ENCODE data around the gene ZDHHC14. TPM values are rescaled to one million over a fixed set of nuclear protein-coding genes. Genes with fewer than 3 reads are reported as not detected.

ZDHHC14 gene
- total and polyA plus RNA-seq, 4 donors = 12.3 to 46.8 (median 28.1) TPM

GRCh38 chr6:157724960-157725741, 344.2 kb downstream of the ZDHHC14 start:
- Histone ChIP-seq H3K9me3 (ENCODE audit: control insufficient read depth, insufficient read depth, low read length) (no peaks in the 10 kb centered on the region), H3K27me3 (ENCODE audit: control insufficient read depth, insufficient read depth, low read length) (no peaks in the 10 kb centered on the region), H3K4me1 (ENCODE audit: control insufficient read depth, insufficient read depth, low read length) (no peaks in the 10 kb centered on the region), H3K36me3 (ENCODE audit: control insufficient read depth, insufficient read depth, low read length) (no peaks in the 10 kb centered on the region), H3K27ac (ENCODE audit: low read depth, low read length) (no peak overlapping the region), H3K4me3 (ENCODE audit: low read depth, low read length) (no peak overlapping the region)
- DNase-seq (ENCODE audit: low read depth in 4 of 6, low spot score in 6 of 6) = no peak
- WGBS (ENCODE audit: insufficient coverage) = 100% methylated on average over 6 of the region's 10 CpGs

GRCh38 chr6:157725836-157726235, 344.8 kb downstream of the ZDHHC14 start:
- Histone ChIP-seq H3K4me3 (ENCODE audit: low read depth, low read length) (no peak overlapping the region), H3K9me3 (ENCODE audit: control insufficient read depth, insufficient read depth, low read length) (no peaks in the 10 kb centered on the region), H3K27me3 (ENCODE audit: control insufficient read depth, insufficient read depth, low read length) (no peaks in the 10 kb centered on the region), H3K4me1 (ENCODE audit: control insufficient read depth, insufficient read depth, low read length) (no peaks in the 10 kb centered on the region), H3K36me3 (ENCODE audit: control insufficient read depth, insufficient read depth, low read length) (no peaks in the 10 kb centered on the region), H3K27ac (ENCODE audit: low read depth, low read length) (no peak overlapping the region)
- DNase-seq (ENCODE audit: low read depth in 4 of 6, low spot score in 6 of 6) = no peak
- 96% methylated on average over 5 of the region's 7 CpGs for WGBS (ENCODE audit: insufficient coverage)

- no peaks in the 10 kb centered on the region for H3K36me3 ChIP-seq (ENCODE audit: control insufficient read depth, insufficient read depth, low read length)
- no peak overlapping the region for H3K4me3 ChIP-seq (ENCODE audit: low read depth, low read length)
- DNase-seq (ENCODE audit: low read depth in 4 of 6, low spot score in 6 of 6) = no peak
- no peaks in the 10 kb centered on the region for H3K9me3 ChIP-seq (ENCODE audit: control insufficient read depth, insufficient read depth, low read length)
- no peaks in the 10 kb centered on the region for H3K4me1 ChIP-seq (ENCODE audit: control insufficient read depth, insufficient read depth, low read length)
- 75% methylated on average over 4 of the region's 7 CpGs for WGBS (ENCODE audit: insufficient coverage)
- H3K27me3 ChIP-seq (ENCODE audit: control insufficient read depth, insufficient read depth, low read length) = no peaks in the 10 kb centered on the region
- no peak overlapping the region for H3K27ac ChIP-seq (ENCODE audit: low read depth, low read length)
Observed at GRCh38 chr6:157726892-157727628, 346.1 kb downstream of the ZDHHC14 start.

Small RNA genes within 50 kb of the gene (small RNA-seq; reads per million reads assigned to genes)
- gene MIR3692 (ENCODE audit: low replicate concordance) = not detected

Other genes with a start within 250 kb of the ZDHHC14 start
- gene TMEM242, start 57.7 kb upstream of the ZDHHC14 start, total RNA-seq = 10 to 100 TPM; 11.2 to 13.5 TPM
- gene TMEM242, start 57.7 kb upstream of the ZDHHC14 start, polyA plus RNA-seq (ENCODE audit: insufficient read length in 2 of 2) = 10 to 100 TPM; 14.3 to 18.2 TPM

Data from spinal cord (tissue), 10 donors.